Kidney (tissue), 14 donors: ENCODE measurements around the gene DTNB. TPM values are rescaled to one million over a fixed set of nuclear protein-coding genes. Genes with fewer than 3 reads are reported as not detected.

Experiments used
- DNase-seq, 5 donors: peaks; one replicate each; pipeline ENCODE4 v3.0.0-alpha.2; 2013 to 2020
- FAIRE-seq: peaks from 2 replicates; lab custom pipeline; 2012; peaks lifted over from hg19 to GRCh38; lab: Jason Lieb, UNC
- H3K27ac ChIP-seq, 2 donors: one replicate each; pipeline ENCODE4 v1.7.0; 2013; ENCODE audit warnings: low read depth in 2 of 2, low read length in 2 of 2, inconsistent platforms in 1 of 2
- H3K27me3 ChIP-seq: one replicate; pipeline ENCODE4 v1.7.1; 2013; ENCODE audit warnings: low read length, inconsistent platforms; ENCODE audit not compliant: control insufficient read depth, insufficient read depth
- H3K36me3 ChIP-seq, 3 donors: one replicate each; pipeline versions ENCODE4 v1.7.0 to v1.7.1; 2013; ENCODE audit warnings: low read length in 3 of 3, control low read depth in 1 of 3, inconsistent platforms in 1 of 3; ENCODE audit not compliant: insufficient read depth in 3 of 3, control insufficient read depth in 2 of 3
- H3K4me1 ChIP-seq, 3 donors: one replicate each; pipeline versions ENCODE4 v1.7.0 to v1.7.1; 2013; ENCODE audit warnings: low read length in 3 of 3, inconsistent platforms in 1 of 3, low read depth in 1 of 3; ENCODE audit not compliant: control insufficient read depth in 2 of 3, insufficient read depth in 2 of 3
- H3K4me3 ChIP-seq, 3 donors: one replicate each; pipeline versions ENCODE4 v1.7.0 to v1.8.1; 2013; ENCODE audit warnings: low read length in 3 of 3, control low read depth in 1 of 3, inconsistent platforms in 1 of 3
- H3K9ac ChIP-seq, 3 donors: one replicate each; pipeline versions ENCODE4 v1.7.0 to v1.7.1; 2013; ENCODE audit warnings: low read length in 3 of 3, control low read depth in 1 of 3, inconsistent platforms in 1 of 3
- H3K9me3 ChIP-seq, 3 donors: one replicate each; pipeline versions ENCODE4 v1.7.0 to v1.7.1; 2013; ENCODE audit warnings: low read length in 3 of 3, control low read depth in 1 of 3, inconsistent platforms in 1 of 3; ENCODE audit not compliant: control insufficient read depth in 2 of 3, insufficient read depth in 1 of 3
- intact Hi-C: fragments of 100-400 bp; cut with DNase I; formaldehyde crosslinking; loops from one replicate; pipeline ENCODE4 v1.11.1; 2022
- polyA plus RNA-seq: library from polyadenylated mRNA; stranded (reverse); fragments of 350-450 nt; fragmentation: Illumina TruSeq; extraction: RNeasy Lipid Tissue Mini Kit (QIAGEN cat#74804); gene quantifications from one replicate; pipeline ENCODE4 v1.2.3, GENCODE V29; 2014; ENCODE audit warnings: low read depth, low replicate concordance; ENCODE audit not compliant: insufficient read depth
- total RNA-seq: library from RNA; stranded (reverse); fragmentation: NEBNext Ultra II Directional; extraction: Animal tissue kit (Norgen Biotek cat#: 25700); gene quantifications from one replicate; pipeline ENCODE4 v1.2.1, GENCODE V29; 2021
- TF ChIP-seq, protein P1 (sequence below): IDR thresholded peaks from 3 replicates; pipeline ENCODE4 v1.5.1; 2012; ENCODE audit warnings: mild to moderate bottlenecking, moderate library complexity, borderline replicate concordance; ENCODE audit not compliant: insufficient read depth; ENCODE audit errors: extremely low read depth
- donor health status: control.
- donor health status: control.
- donor health status: control.
- donor health status: control.
- donor health status: control.
- donor health status: DM: yes; HTN: yes; CAD: no.
- donor health status: Normal renal cell carcinoma (clear cell type).

Gene DTNB
- total and polyA plus RNA-seq, 2 donors from 2014 or later = 23.0 to 28.1 TPM

DNA sequence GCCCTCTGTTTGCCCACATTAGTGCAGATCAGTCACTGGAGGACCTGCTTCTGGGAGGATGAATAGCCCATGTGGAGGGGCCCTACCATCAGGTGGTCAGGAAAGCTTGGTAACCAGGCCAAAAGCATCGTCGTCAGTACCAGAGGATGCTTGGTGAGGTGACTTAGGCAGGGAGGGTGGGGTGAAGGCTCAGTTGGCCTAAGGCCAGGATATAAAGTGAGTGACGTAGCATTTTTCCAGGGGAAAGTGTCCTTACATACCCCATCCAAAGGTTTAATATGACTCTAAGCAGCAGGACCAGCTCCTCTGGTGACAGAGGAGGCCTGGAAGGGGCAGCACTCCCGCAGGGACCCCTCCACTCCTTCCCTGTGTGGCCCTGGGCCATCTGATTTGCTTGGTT, 303.9 kb downstream of the DTNB start:
- Histone ChIP-seq H3K27ac (no peak overlapping the region), H3K9ac (no peak overlapping the region), H3K27me3 (no peaks in the 10 kb centered on the region), H3K36me3 (no peaks in the 10 kb centered on the region), H3K4me3 (no peak overlapping the region), H3K4me1 (peaks cover 0 to 10% (median 5%) of the 10 kb centered on the region in 3 donors), H3K9me3 (no peaks in the 10 kb centered on the region)
- intact Hi-C loops = no loop called here
- TF ChIP-seq, protein P1, sequence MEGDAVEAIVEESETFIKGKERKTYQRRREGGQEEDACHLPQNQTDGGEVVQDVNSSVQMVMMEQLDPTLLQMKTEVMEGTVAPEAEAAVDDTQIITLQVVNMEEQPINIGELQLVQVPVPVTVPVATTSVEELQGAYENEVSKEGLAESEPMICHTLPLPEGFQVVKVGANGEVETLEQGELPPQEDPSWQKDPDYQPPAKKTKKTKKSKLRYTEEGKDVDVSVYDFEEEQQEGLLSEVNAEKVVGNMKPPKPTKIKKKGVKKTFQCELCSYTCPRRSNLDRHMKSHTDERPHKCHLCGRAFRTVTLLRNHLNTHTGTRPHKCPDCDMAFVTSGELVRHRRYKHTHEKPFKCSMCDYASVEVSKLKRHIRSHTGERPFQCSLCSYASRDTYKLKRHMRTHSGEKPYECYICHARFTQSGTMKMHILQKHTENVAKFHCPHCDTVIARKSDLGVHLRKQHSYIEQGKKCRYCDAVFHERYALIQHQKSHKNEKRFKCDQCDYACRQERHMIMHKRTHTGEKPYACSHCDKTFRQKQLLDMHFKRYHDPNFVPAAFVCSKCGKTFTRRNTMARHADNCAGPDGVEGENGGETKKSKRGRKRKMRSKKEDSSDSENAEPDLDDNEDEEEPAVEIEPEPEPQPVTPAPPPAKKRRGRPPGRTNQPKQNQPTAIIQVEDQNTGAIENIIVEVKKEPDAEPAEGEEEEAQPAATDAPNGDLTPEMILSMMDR = no peak
- DNase-seq (peak in 1 of 5 donors; percentile 15), FAIRE-seq (no peak)

DNA sequence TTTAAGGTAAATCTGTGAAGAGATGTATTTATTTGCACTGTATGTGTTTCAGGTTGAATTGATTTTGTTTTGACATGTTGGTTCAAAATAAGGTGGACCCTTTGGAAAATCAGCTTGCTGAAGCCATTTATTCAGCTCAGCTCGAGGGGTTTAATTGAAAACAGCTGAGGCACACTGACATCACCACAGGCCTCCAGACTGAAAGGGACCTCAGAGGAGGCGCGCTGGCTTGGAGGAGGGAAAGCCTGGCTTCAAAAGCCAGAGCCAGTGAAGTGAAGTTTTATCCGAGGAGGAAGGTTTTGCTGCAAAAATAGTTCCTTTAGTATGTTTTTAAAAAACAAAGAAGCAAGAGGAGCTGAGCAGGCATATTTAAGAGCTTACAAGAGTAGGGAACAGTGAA, 304.7 kb downstream of the DTNB start:
- Histone ChIP-seq H3K27ac (no peak overlapping the region), H3K27me3 (no peaks in the 10 kb centered on the region), H3K4me1 (peaks cover 0 to 8% (median 5%) of the 10 kb centered on the region in 3 donors), H3K36me3 (no peaks in the 10 kb centered on the region), H3K4me3 (no peak overlapping the region), H3K9ac (no peak overlapping the region), H3K9me3 (no peaks in the 10 kb centered on the region)
- intact Hi-C loops = no loop called here
- DNase-seq (peak in 1 of 5 donors; percentile 10), FAIRE-seq (no peak)
- TF ChIP-seq, protein P1 = no peak

DNA sequence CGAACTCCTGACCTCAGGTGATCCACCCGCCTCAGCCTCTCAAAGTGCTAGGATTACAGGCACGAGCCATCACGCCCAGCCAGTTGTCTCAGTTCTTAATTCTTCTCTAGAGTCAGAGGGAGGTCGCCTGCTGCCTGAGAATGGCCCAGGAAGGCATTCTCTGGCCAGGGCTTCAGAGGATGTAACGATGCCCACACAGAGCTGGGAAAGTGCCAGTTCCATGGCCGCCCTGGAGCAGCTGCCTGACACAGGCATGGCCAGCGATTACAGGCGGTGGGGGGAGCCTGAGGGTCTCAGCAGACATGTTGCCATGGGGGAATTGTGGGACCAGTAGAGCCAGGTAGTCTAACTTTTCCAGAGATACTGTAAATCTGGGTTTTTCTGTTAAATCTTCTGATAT, 306.1 kb downstream of the DTNB start:
- H3K9ac ChIP-seq = no peak overlapping the region
- H3K4me1 ChIP-seq = peaks cover 0 to 9% (median 5%) of the 10 kb centered on the region in 3 donors
- TF ChIP-seq, protein P1 = no peak
- no peaks in the 10 kb centered on the region for H3K9me3 ChIP-seq
- H3K27me3 ChIP-seq = no peaks in the 10 kb centered on the region
- FAIRE-seq = no peak
- intact Hi-C loops = no loop called here
- no peaks in the 10 kb centered on the region for H3K36me3 ChIP-seq
- no peak overlapping the region for H3K27ac ChIP-seq
- no peak overlapping the region for H3K4me3 ChIP-seq
- DNase-seq = peak in 1 of 5 donors; percentile 62

DNA sequence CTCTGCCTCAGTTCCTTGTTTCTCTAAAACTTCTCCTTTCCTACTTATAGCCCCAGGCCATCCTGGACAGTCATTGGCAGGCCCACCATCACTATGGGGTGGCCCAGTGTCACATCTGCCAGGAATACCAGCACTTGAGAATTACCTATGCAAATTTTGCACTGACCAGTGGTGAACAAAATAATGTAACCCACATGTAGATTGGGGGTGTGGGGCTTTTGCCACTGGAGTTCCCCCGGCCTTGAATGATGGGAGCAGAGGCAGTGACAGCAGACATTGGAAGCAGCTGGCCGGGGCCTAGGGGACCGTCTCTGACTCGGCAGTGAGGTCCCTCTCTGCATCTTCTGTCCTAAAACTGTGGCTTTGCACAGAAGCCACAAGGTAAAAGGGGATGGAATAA, 306.7 kb downstream of the DTNB start:
- H3K9ac ChIP-seq = no peak overlapping the region
- no peak overlapping the region for H3K4me3 ChIP-seq
- no peak overlapping the region for H3K27ac ChIP-seq
- DNase-seq = peak in 1 of 5 donors; percentile 38
- TF ChIP-seq, protein P1 = no peak
- H3K4me1 ChIP-seq = peaks cover 0 to 10% (median 5%) of the 10 kb centered on the region in 3 donors
- no peaks in the 10 kb centered on the region for H3K27me3 ChIP-seq
- no peaks in the 10 kb centered on the region for H3K9me3 ChIP-seq
- FAIRE-seq = no peak
- intact Hi-C loops = no loop called here
- no peaks in the 10 kb centered on the region for H3K36me3 ChIP-seq
